IPS-20b (cell line): ENCODE data around the gene TDO2.
"Not testable (repeated sequence)": the region's sequence is repeated elsewhere in the genome, so short reads cannot be mapped to it uniquely, and the experiment has no call there.

Source experiments
- H3K27ac ChIP-seq: one replicate; pipeline ENCODE4 v1.5.1; 2013; ENCODE audit warnings: low read length
- H3K27me3 ChIP-seq: 2 replicates; pipeline ENCODE4 v1.6.1; 2013; ENCODE audit warnings: mild to moderate bottlenecking, low read length, inconsistent platforms; ENCODE audit not compliant: insufficient read depth
- H3K36me3 ChIP-seq: 2 replicates; pipeline ENCODE4 v1.6.1; 2013; ENCODE audit warnings: low read depth, mild to moderate bottlenecking, inconsistent platforms, low read length, moderate library complexity; ENCODE audit not compliant: insufficient read depth
- H3K4me1 ChIP-seq: 2 replicates; pipeline ENCODE4 v1.6.1; 2013; ENCODE audit warnings: mild to moderate bottlenecking, control low read depth, inconsistent platforms, low read length, moderate library complexity; ENCODE audit not compliant: insufficient read depth
- H3K4me3 ChIP-seq: 2 replicates; pipeline ENCODE4 v1.5.1; 2013; ENCODE audit warnings: mild to moderate bottlenecking, low read length, inconsistent platforms
- H3K9ac ChIP-seq: 2 replicates; pipeline ENCODE4 v1.6.1; 2013; ENCODE audit warnings: low read depth, mild to moderate bottlenecking, inconsistent platforms, low read length, moderate library complexity
- H3K9me3 ChIP-seq: 2 replicates; pipeline ENCODE4 v1.6.1; 2013; ENCODE audit warnings: mild to moderate bottlenecking, low read depth, low read length, inconsistent platforms; ENCODE audit not compliant: insufficient read depth

Gene TDO2

DNA sequence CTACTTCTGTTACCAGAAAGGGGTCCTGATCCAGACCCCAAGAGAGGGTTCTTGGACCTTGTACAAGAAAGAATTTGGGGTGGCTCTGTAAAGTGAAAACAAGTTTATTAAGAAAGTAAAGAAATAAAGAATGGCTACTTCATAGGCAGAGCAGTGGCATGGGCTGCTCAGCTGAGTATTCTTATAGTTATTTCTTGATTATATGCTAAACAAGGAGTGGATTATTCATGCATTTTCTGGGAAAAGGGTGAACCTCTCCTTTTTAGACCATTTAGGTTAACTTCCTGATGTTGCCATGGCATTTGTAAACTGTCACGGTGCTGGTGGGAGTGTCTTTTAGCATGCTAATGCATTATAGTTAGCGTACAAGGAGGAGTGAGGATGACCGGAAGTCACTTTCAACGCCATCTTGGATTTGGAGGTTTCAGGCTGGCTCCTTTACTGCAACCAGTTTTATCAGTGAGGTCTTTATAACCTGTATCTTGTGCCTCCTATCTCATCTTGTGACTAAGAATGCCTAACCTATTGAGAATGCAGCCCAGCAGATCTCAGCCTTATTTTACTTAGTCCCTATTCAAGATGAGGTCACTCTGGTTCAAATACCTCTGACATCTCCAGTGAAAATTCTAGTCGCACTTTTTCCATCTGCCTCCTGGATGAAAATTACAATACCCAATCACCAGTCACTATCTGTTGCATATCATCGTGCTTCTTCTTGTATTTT lies 15.5 kb upstream of the TDO2 start:
- no peaks in the 10 kb centered on the region for H3K27me3 ChIP-seq
- no peak overlapping the region for H3K4me3 ChIP-seq
- no peak overlapping the region for H3K9ac ChIP-seq
- no peaks in the 10 kb centered on the region for H3K36me3 ChIP-seq
- H3K4me1 ChIP-seq, result no peaks in the 10 kb centered on the region
- H3K27ac ChIP-seq, result no peak overlapping the region
- peaks cover 8% of the 10 kb centered on the region for H3K9me3 ChIP-seq

DNA sequence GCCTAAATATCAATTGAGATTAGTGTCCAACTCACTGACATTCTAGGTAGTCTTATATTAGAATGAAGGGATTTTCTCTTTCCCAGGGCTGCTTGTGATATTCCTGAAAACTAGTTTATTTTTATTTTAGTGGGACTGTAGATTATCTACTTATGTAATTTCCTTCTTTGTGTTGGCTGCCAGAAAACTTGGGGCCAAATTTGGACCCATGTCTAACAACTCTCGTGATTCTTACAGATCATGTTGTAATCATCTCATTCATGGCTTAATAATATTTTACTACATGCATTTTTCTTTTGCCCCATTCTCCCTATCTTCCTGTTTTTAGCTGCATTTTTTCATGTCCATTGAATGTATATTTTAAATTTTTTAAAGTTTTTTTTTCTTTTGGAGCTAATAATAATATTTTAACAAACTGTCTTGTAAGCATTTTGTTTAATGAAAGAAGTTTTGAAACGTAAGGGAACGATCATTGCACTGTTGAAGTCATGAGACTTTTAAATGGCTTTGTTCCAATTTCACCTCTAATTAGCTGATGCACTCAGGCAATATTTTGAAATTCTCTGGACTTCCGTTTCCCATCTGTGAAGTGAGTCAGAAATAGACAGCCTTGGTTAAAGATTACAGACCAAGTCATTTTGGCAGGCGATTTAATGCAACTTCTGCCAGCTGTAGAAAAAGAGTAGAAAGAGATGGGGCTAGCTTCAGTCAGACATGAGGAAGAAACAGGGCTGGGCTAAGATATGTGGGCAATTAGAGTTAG lies 14.3 kb upstream of the TDO2 start:
- Histone ChIP-seq H3K9ac (no peak overlapping the region), H3K27me3 (no peaks in the 10 kb centered on the region), H3K4me3 (no peak overlapping the region), H3K27ac (no peak overlapping the region), H3K9me3 (peaks cover 5% of the 10 kb centered on the region; the same call in 1 of the 2 replicates), H3K4me1 (no peaks in the 10 kb centered on the region), H3K36me3 (no peaks in the 10 kb centered on the region)

DNA sequence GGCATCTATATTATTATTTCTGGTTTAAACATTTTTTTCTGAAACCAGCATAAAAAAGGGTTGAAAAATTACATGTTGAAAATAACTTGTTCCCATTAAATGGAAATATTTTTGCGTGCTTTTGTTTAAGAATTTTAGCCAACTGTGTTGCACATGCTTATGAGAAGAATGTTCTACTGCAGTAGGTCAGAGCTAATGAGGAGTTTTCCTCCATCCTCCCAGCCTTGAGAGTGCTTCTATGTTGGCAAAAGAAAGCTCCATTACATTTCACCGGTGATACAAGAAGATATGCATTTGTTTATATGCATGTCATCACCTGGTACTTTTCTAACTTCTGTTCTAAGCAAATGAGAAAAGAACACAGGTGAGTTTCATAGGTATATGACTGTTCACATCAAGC lies 13.6 kb upstream of the TDO2 start:
- peaks cover 5% of the 10 kb centered on the region; the same call in 1 of the 2 replicates for H3K9me3 ChIP-seq
- no peak overlapping the region for H3K4me3 ChIP-seq
- no peak overlapping the region for H3K9ac ChIP-seq
- H3K27ac ChIP-seq, result no peak overlapping the region
- no peaks in the 10 kb centered on the region for H3K4me1 ChIP-seq
- no peaks in the 10 kb centered on the region for H3K27me3 ChIP-seq
- no peaks in the 10 kb centered on the region for H3K36me3 ChIP-seq

DNA sequence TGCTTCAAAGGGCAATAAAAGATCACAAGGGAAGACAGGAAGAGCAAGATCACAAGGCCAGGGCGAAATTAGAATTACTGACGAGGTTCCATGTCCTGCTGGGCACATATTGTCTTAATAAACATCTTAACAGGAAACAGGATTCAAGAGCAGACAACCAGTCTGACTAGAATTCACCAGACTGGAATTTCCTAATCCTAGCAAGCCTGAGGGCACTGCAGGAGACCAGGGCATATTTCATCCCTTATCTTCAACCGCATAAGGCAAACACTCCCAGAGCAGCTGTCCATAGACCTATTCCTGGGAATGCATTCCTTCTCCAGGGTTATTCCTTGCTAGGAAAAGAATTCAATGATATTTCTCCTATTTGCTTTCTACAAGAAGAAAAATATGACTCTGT lies 12.4 kb upstream of the TDO2 start:
- H3K27me3 ChIP-seq, result no peaks in the 10 kb centered on the region
- H3K4me3 ChIP-seq, result no peak overlapping the region
- H3K36me3 ChIP-seq, result no peaks in the 10 kb centered on the region
- peaks cover 5% of the 10 kb centered on the region; the same call in 1 of the 2 replicates for H3K9me3 ChIP-seq
- H3K9ac ChIP-seq, result no peak overlapping the region
- H3K4me1 ChIP-seq, result no peaks in the 10 kb centered on the region
- H3K27ac ChIP-seq, result no peak overlapping the region

DNA sequence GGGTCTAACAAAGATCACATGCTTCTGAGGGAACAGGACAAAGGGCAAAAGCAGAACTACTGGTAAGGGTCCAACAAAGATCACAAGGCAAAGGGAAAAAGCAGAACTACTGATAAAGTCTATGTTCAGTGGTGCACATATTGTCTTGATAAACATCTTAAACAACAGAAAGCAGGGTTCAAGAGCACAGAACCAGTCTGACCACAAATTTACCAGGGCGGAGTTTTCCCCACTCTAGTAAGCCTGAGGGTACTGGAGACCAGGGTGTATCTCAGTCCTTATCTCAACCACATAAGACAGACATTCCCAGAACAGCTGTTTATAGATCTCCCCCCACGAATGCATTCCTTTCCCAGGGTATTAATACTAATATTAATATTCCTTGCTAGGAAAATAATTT lies 5.1 kb upstream of the TDO2 start:
- not testable (repeated sequence) for H3K36me3 ChIP-seq, H3K4me3 ChIP-seq, H3K9me3 ChIP-seq, H3K27ac ChIP-seq, H3K4me1 ChIP-seq, H3K9ac ChIP-seq, H3K27me3 ChIP-seq

DNA sequence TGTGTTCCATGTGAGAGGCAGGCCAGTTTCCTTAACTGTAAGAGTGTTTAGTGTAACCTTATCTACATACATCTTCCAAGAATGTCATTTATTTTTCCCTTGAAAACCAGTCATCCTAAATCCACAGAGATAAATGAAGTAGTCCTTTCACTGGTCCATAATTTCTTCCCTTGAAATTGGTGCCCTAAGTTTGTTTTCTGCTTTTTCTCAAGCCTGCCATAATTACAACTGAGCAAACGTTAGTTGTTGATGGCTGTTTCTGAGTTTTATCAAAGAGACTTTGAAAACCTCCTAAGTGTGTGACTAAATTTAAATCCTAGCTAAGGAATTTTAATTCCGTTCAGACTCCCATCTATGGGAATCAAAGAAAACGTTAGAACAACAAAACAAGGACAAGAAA lies 3.6 kb upstream of the TDO2 start:
- no peak overlapping the region for H3K27ac ChIP-seq
- H3K9me3 ChIP-seq, result no peaks in the 10 kb centered on the region; the same call in 1 of the 2 replicates
- no peaks in the 10 kb centered on the region for H3K36me3 ChIP-seq
- H3K4me1 ChIP-seq, result peaks cover 6% of the 10 kb centered on the region; the same call in 1 of the 2 replicates
- no peak overlapping the region for H3K9ac ChIP-seq
- no peak overlapping the region for H3K4me3 ChIP-seq
- H3K27me3 ChIP-seq, result no peaks in the 10 kb centered on the region

DNA sequence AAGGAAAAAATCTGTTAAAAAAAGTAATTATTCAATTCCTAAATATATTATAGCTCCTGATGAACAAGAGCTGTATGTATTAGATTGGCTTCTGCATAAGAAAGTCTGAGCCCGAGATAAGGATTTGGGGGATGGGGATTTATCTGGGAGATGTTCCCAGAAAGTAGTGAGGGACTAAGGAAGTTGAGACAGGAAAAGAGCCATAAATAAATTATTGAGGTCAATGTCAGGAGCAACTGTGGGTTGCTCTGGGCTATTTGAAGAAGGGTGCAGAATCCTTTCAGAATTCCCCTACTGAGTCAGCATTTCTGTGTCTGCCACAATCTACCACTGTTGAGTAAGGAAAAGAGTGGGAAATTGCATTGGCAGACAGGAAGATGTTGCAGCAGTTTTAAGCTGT lies 3.1 kb upstream of the TDO2 start:
- no peak overlapping the region for H3K27ac ChIP-seq
- no peak overlapping the region for H3K4me3 ChIP-seq

DNA sequence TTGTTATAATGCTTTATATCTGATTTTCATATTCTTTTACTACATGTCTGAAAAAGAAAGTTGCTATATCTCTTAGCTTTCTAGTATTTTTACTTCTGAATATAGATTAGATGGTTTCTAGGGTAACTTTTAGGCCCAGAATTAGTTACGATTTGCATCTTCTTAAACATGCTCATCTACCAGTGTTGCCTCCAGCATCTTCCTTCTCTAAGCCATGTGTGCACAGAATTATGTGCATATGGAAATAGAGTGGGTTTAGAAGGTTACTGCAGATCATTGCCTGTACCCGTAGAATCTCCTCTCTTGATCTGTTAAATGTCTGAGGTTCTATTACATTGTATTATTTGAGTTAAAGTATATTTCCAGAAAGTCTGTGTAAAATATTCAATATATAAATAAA lies 2.5 kb upstream of the TDO2 start:
- Histone ChIP-seq H3K27ac (no peak overlapping the region), H3K36me3 (no peaks in the 10 kb centered on the region), H3K9me3 (no peaks in the 10 kb centered on the region; the same call in 1 of the 2 replicates), H3K4me1 (peaks cover 6% of the 10 kb centered on the region; the same call in 1 of the 2 replicates), H3K27me3 (no peaks in the 10 kb centered on the region), H3K9ac (no peak overlapping the region), H3K4me3 (no peak overlapping the region)

More for the DNA sequence above, 3.1 kb upstream of the TDO2 start:
- Histone ChIP-seq H3K36me3 (no peaks in the 10 kb centered on the region), H3K27me3 (no peaks in the 10 kb centered on the region), H3K9me3 (no peaks in the 10 kb centered on the region; the same call in 1 of the 2 replicates), H3K4me1 (peaks cover 6% of the 10 kb centered on the region; the same call in 1 of the 2 replicates), H3K9ac (no peak overlapping the region)

DNA sequence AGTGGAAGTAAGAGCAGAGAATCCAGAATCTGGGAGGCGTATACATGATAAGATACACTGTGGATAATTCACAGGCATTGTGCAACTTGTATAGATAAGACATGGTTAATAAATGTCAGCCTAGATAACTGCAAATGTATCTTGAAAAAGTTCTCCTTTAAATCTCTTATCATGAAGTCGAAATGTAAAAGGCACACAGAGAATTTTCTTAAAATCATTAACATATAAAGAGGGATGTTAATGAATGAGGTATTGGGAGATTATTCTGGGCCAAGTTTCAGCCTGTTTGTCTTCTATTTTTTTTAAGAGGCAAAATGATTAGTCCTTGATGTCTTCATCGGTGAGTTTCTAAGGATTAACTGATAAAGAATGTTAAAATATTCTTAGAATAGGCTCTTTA lies 835 bp downstream of the TDO2 start:
- H3K27ac ChIP-seq, result no peak overlapping the region
- no peak overlapping the region for H3K4me3 ChIP-seq
- H3K9me3 ChIP-seq, result no peaks in the 10 kb centered on the region
- H3K36me3 ChIP-seq, result no peaks in the 10 kb centered on the region
- H3K9ac ChIP-seq, result no peak overlapping the region
- H3K4me1 ChIP-seq, result peaks cover 6% of the 10 kb centered on the region; the same call in 1 of the 2 replicates
- H3K27me3 ChIP-seq, result no peaks in the 10 kb centered on the region

DNA sequence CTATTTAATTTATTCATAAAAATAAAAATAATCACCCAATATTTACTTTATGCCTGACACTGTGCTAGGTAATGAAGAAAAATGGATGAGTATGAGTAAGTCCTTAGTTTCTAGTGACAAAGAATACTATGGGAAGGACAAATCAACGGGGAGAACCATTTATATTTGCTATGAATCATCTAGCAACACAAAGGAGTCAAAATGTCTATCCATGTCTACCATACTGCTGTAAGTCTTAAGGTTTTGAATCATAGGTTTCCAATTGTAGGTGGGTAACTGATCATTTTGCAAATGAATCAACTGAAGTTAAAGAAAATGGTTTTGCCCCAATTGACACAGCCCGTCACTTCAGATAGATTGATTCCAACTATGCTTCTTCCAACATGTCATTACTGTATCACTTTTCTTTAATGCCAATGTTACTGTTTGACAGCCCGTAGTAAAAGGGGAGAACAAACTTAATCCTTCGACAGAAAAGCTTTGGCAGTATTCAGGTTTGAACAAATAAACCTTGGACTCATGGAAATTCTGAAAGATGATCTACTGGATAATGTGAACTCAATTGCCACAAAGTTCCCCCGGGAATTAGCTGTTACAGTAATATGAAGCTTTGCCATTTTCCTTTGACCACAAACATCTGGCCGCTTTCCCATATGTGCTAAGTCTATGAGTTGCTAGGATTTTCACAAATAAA lies 3.2 kb downstream of the TDO2 start:
- no peaks in the 10 kb centered on the region for H3K27me3 ChIP-seq
- no peak overlapping the region for H3K27ac ChIP-seq
- H3K9ac ChIP-seq, result no peak overlapping the region
- H3K9me3 ChIP-seq, result no peaks in the 10 kb centered on the region
- H3K4me3 ChIP-seq, result no peak overlapping the region
- H3K36me3 ChIP-seq, result no peaks in the 10 kb centered on the region
- no peaks in the 10 kb centered on the region for H3K4me1 ChIP-seq

DNA sequence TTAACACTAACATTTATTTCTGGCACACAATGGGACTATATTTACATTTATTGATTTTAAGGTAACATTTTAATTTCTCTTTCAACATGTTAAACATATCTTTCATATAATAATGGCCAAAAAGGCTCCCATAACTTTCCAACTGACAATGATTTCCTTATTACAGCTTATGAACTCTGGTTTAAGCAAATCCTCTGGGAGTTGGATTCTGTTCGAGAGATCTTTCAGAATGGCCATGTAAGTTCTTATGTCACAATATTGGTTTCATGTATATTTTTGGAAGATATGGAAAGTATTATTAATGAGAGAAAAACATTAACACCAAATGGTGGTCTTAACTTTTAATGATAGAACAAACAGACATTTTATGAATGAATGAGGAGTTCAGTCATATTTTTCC lies 4.1 kb downstream of the TDO2 start:
- Histone ChIP-seq H3K4me3 (no peak overlapping the region), H3K9ac (no peak overlapping the region), H3K27ac (no peak overlapping the region)

More for the DNA sequence above, 4.1 kb downstream of the TDO2 start:
- no peaks in the 10 kb centered on the region for H3K27me3 ChIP-seq
- H3K36me3 ChIP-seq, result no peaks in the 10 kb centered on the region
- H3K4me1 ChIP-seq, result no peaks in the 10 kb centered on the region
- H3K9me3 ChIP-seq, result no peaks in the 10 kb centered on the region
